GM13976 (cell line): ENCODE results near the gene CST1.
"Not testable (repeated sequence)": the region's sequence is repeated elsewhere in the genome, so short reads cannot be mapped to it uniquely, and the experiment has no call there.

Experiments
- DNase-seq: peaks from one replicate; pipeline ENCODE4 v3.0.0; 2012; ENCODE audit warnings: low spot score
- CTCF ChIP-seq: IDR thresholded peaks from 2 replicates; pipeline ENCODE4 v1.5.1; 2012; ENCODE audit warnings: borderline replicate concordance, mild to moderate bottlenecking; ENCODE audit not compliant: insufficient read depth; ENCODE audit errors: extremely low read depth, missing control alignments, control extremely low read depth
- in situ Hi-C: fragments of 300-500 bp; cut with MboI; formaldehyde crosslinking; loops from one replicate; pipeline ENCODE4 v1.12.0; 2022; ENCODE audit warnings: low sequenced_read_pairs, mixed read lengths, inconsistent platforms; ENCODE audit not compliant: unreplicated experiment

The CST1 gene

DNA sequence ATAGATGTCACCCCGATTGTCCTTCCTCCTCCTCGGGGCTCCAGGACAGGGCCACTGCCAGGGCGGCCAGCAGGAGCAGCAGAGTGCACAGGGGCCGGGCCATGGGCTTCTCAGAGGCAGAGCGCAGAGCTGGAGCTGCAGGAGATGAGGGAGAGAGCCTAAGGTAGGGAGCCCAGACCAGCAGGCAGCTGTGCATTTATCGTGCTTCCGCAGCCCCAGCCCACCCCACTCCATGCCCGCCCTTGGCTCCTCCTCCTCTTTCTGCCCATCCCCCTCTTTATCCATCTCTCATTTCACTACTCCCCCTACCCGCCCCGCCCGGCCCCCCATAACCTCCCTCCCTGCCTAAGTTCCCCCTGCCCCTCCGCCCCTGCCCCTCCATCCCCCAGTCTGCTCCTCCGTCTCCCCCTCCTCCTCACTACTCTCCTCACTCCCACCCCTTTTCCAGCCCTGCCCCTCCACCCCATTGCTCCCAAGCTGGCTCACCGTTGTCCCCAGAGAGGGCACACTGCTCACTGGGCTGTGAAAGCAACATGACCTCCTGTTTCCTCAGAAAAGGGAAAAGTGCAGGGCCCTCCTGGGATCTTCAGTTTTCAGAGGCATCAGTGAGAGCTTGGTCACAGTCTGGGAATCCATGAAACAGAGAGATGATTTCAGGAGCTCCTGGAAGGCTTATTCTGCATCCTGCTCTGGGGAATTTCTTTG, 25.5 kb upstream of the CST1 start:
- no peak for TF ChIP-seq CTCF
- DNase-seq, result no peak
- in situ Hi-C loops, result no loop called here

DNA sequence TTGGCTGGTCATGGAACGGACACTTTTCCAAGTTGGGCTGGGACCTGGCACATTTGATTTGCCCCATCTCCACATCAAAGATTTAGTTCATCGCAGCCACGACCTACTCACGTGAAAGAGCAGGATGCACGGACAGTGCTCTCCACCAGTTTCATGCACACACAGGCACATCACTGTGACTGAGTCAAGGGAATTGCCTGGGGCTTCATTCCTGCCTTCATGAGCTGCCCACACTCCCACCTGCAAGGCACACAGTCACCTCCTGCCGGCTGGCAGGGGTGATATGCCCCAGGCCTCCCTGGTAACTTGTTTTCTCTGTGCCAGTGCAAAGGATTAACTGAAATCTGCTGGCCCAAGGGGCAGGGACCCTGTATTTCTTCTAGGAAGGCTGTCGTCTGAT, 23.3 kb upstream of the CST1 start:
- TF ChIP-seq CTCF, result no peak
- in situ Hi-C loops, result no loop called here
- DNase-seq, result no peak

GRCh38 chr20:23773579-23773978, 22.8 kb upstream of the CST1 start:
- TF ChIP-seq CTCF, result no peak
- no peak for DNase-seq
- in situ Hi-C loops, result no loop called here

DNA sequence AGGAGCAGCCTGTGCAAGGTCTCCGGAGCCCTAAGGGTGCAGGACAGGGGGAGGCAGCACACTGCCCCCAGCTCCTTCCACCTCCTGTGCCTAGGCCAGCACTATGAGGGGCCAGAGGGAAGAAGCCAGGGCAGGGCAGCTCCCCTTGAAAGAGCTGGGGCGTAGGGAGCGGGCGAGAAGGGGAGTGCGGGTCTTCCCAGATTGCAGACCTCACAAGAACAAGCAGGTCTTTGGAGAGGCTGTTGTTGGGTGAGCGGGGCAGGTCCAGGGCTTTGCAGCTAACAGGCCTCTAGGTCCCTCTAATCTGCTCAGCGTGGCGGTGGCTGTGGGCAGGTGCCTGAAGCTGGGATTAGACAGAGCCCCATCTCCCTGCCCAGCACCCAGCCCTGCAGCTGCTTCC, 22.4 kb upstream of the CST1 start:
- no peak for DNase-seq
- in situ Hi-C loops, result no loop called here
- no peak for TF ChIP-seq CTCF

DNA sequence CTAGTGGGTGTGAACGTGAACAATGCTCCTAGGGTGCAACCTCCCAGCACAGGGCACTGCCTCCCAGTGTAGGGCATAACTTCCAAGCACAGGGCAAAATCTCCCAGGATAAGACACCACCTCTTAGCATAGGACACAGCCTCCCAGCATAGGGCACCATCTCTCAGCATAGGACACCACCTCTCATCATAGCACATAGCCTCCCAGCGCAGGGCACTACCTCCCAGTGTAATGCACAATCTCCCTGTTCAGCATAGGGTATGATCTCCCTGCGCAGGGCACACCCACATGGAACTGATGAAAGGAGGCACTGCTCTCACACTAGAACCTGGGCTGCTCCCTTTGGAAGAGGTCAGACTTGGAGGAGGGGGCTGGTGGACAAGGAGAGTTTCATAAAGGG, 21.3 kb upstream of the CST1 start:
- DNase-seq, result no peak
- TF ChIP-seq CTCF, result no peak
- in situ Hi-C loops, result no loop called here

GRCh38 chr20:23770384-23770783, 19.6 kb upstream of the CST1 start:
- in situ Hi-C loops, result no loop called here
- TF ChIP-seq CTCF, result no peak
- DNase-seq, result no peak

- DNase-seq, in situ Hi-C loops: not testable (repeated sequence)
Observed at GRCh38 chr20:23768520-23768919, 17.8 kb upstream of the CST1 start.
